ENCODE measurements around the gene PDE8A. TPM values are rescaled to one million over a fixed set of nuclear protein-coding genes. Genes with fewer than 3 reads are reported as not detected.

The PDE8A gene
- total RNA-seq, 4 donors from 2014 or later = 14.0 to 28.6 (median 22.2) TPM

DNA sequence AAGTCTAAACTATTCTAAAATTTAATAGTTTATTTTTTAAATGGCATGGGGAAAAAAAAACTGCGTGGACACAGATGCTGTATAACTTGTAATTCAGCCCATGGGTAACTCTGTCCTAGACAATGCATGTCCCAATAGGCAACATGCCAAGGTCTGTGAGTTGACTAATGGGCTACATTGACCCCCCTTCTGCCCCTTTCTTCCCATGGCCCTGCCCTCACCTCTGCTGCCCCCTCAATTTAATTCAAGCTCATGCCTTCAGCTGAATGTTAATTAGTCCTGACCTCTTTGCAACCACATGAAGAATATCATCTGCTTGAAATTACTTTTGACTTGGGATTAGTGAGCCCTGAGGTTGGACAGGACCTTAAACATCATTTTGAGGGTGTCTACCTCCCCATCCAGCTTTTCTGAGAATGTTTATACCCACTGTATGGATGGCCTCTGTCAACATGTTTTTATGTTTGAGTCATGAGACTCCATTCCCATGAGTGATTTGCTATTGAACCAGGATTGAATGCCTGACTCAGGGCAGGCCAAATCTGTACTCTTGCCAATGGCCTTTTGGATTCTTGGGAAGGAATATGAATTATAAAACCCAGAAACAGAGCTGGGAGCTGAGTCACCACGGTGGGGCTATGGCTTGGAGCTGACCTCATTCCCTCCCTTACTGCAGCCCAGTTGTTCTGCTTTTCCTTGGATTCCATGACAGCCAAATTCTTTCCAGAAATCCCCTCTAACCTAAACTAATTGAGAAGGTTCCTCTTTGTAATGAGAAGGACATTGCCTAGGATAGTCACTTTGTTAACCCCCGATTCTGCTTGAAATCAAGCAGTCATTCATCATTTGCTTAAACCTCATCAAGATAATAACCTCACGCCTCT, 33.5 kb upstream of the PDE8A start:
- Histone ChIP-seq H3K36me3 (no peaks in the 10 kb centered on the region), H3K4me1 (peaks cover 0 to 23% (median 0%) of the 10 kb centered on the region in 3 donors), H3K4me3 (no peak overlapping the region), H3K27me3 (no peaks in the 10 kb centered on the region), H3K27ac (peak overlapping the region in 2 of 4 donors; percentile 33 to 53), H3K9me3 (no peaks in the 10 kb centered on the region)
- TF ChIP-seq CTCF (IDR thresholded peaks at IDR 0.05) (no peak), POLR2A (IDR thresholded peaks at IDR 0.05) (no peak)
- WGBS, 2 donors = 60 to 65% methylated on average over 4 of the region's 4 CpGs
- no peak for DNase-seq
- intact Hi-C loops (cut with DNase I) = no loop called here

- TF ChIP-seq POLR2A (IDR thresholded peaks at IDR 0.05) (no peak), CTCF (IDR thresholded peaks at IDR 0.05) (no peak)
- Histone ChIP-seq H3K4me1 (peaks cover 0 to 23% (median 0%) of the 10 kb centered on the region in 3 donors), H3K36me3 (no peaks in the 10 kb centered on the region), H3K27ac (peak overlapping the region in 1 of 4 donors; percentile 17), H3K9me3 (no peaks in the 10 kb centered on the region), H3K4me3 (no peak overlapping the region), H3K27me3 (no peaks in the 10 kb centered on the region)
- WGBS, 2 donors = 67 to 78% methylated on average over 2 of the region's 2 CpGs
- intact Hi-C loops (cut with DNase I) = no loop called here
- no peak for DNase-seq
Measured at GRCh38 chr15:84949043-84949442, 32.6 kb upstream of the PDE8A start.

- no peak for DNase-seq
Measured at GRCh38 chr15:84949845-84950569, 31.6 kb upstream of the PDE8A start.

GRCh38 chr15:84950570-84951111, 31.0 kb upstream of the PDE8A start:
- Histone ChIP-seq H3K4me1 (peaks cover 0 to 27% (median 3%) of the 10 kb centered on the region in 3 donors), H3K9me3 (no peaks in the 10 kb centered on the region), H3K4me3 (no peak overlapping the region), H3K27ac (no peak overlapping the region), H3K27me3 (no peaks in the 10 kb centered on the region), H3K36me3 (no peaks in the 10 kb centered on the region)
- intact Hi-C loops (cut with DNase I) = no loop called here
- TF ChIP-seq POLR2A (IDR thresholded peaks at IDR 0.05) = no peak
- TF ChIP-seq CTCF (IDR thresholded peaks at IDR 0.05) = no peak
- 85 to 86% methylated on average over 5 to 7 of the region's 7 CpGs for WGBS, 2 donors
- no peak for DNase-seq

More at GRCh38 chr15:84949845-84950569, 31.6 kb upstream of the PDE8A start:
- TF ChIP-seq POLR2A (IDR thresholded peaks at IDR 0.05) (no peak), CTCF (IDR thresholded peaks at IDR 0.05) (no peak)
- Histone ChIP-seq H3K4me3 (no peak overlapping the region), H3K36me3 (no peaks in the 10 kb centered on the region), H3K27me3 (no peaks in the 10 kb centered on the region), H3K4me1 (peaks cover 0 to 23% (median 0%) of the 10 kb centered on the region in 3 donors), H3K27ac (no peak overlapping the region), H3K9me3 (no peaks in the 10 kb centered on the region)
- 63 to 66% methylated on average over 7 of the region's 7 CpGs for WGBS, 2 donors
- intact Hi-C loops (cut with DNase I) = no loop called here
